Measurements from ENCODE around the gene MSTO1. TPM values are rescaled to one million over a fixed set of nuclear protein-coding genes. Genes with fewer than 3 reads are reported as not detected.
"Not testable (repeated sequence)": the region's sequence is repeated elsewhere in the genome, so short reads cannot be mapped to it uniquely, and the experiment has no call there.

Gene MSTO1
- total RNA-seq: 31.1 TPM
- long read RNA-seq, transcript MSTO1-201 (14 exons, 2,431 nt): major isoform, 6 of 22 reads
- long read RNA-seq, partial matches to known transcripts: 2 of 22 reads
- long read RNA-seq, other reads (novel, unspliced or antisense): 14 of 22 reads

GRCh38 chr1:155609515-155610256 lies at the start of gene MSTO1:
MSTO1 (plus strand) TSS chr1:155610218; CDS start chr1:155610249, 31 bp downstream.
- intact Hi-C loops (cut with DNase I): no loop called here
- Histone ChIP-seq H3K27ac (peak within 1 kb of the TSS; percentile 79), H3K36me3 (peaks cover 14% of the 10 kb centered on the region), H3K4me3 (peak within 1 kb of the TSS; percentile 64), H3K4me1 (no peaks in the 10 kb centered on the region), H3K9me3 (no peaks in the 10 kb centered on the region), H3K27me3 (ENCODE audit: low read depth) (no peaks in the 10 kb centered on the region)
- TF ChIP-seq CTCF (IDR thresholded peaks at IDR 0.05): no peak
- ATAC-seq (peak; percentile 99), DNase-seq (peak; percentile 98)

- ATAC-seq: peak; percentile 66 to 69
- H3K9me3 ChIP-seq; intact Hi-C loops (cut with DNase I); H3K27me3 ChIP-seq (ENCODE audit: low read depth); H3K36me3 ChIP-seq: not testable (repeated sequence)
- Histone ChIP-seq H3K4me3 (peak overlapping the region; percentile 91), H3K4me1 (peaks cover 44% of the 10 kb centered on the region), H3K27ac (peak overlapping the region; percentile 96)
- DNase-seq: peak; percentile 66
Observed at GRCh38 chr1:155561779-155562580, 48.0 kb upstream of the MSTO1 start.

GRCh38 chr1:155562581-155563376 lies 47.2 kb upstream of the MSTO1 start, which contains the start of gene ASH1L:
ASH1L (minus strand) TSS chr1:155562803; CDS start chr1:155521519, 41,284 bp downstream.
- Histone ChIP-seq H3K27ac (peak within 1 kb of the TSS; percentile 96), H3K4me3 (peak within 1 kb of the TSS; percentile 91), H3K27me3 (ENCODE audit: low read depth) (no peaks in the 10 kb centered on the region), H3K36me3 (peaks cover 8% of the 10 kb centered on the region), H3K4me1 (peaks cover 43% of the 10 kb centered on the region), H3K9me3 (no peaks in the 10 kb centered on the region)
- intact Hi-C loops (cut with DNase I): no loop called here
- TF ChIP-seq CTCF (IDR thresholded peaks at IDR 0.05): peak; percentile 21
- peak; percentile 95 for DNase-seq
- ATAC-seq: peak; percentile 96 to 97

GRCh38 chr1:155563377-155564022 lies 46.5 kb upstream of the MSTO1 start:
- H3K36me3 ChIP-seq; DNase-seq; H3K9me3 ChIP-seq; H3K27me3 ChIP-seq (ENCODE audit: low read depth); intact Hi-C loops (cut with DNase I): not testable (repeated sequence)
- Histone ChIP-seq H3K4me3 (peak overlapping the region; percentile 91), H3K27ac (peak overlapping the region; percentile 96), H3K4me1 (peaks cover 36% of the 10 kb centered on the region)
- ATAC-seq: peak in 1 of 2 donors; percentile 3

GRCh38 chr1:155569988-155570592 lies 39.9 kb upstream of the MSTO1 start:
- ATAC-seq (no peak), DNase-seq (no peak)
- Histone ChIP-seq H3K4me3 (no peak overlapping the region), H3K27ac (no peak overlapping the region), H3K36me3 (peaks cover 22% of the 10 kb centered on the region), H3K4me1 (no peaks in the 10 kb centered on the region), H3K9me3 (no peaks in the 10 kb centered on the region), H3K27me3 (ENCODE audit: low read depth) (no peaks in the 10 kb centered on the region)
- intact Hi-C loops (cut with DNase I): no loop called here
- TF ChIP-seq CTCF (IDR thresholded peaks at IDR 0.05): no peak
